Heart left ventricle (tissue), 16 donors: ENCODE data around the gene TNIK. TPM values are rescaled to one million over a fixed set of nuclear protein-coding genes. Genes with fewer than 3 reads are reported as not detected.

ENCODE experiments used
- ATAC-seq, 4 donors: fragments of 200-7000 bp; cut with Tn5 transposase; one replicate each; pipeline ENCODE4 v1.9.1; 2020 to 2022; ENCODE audit warnings: moderate library complexity in 4 of 4, mild to moderate bottlenecking in 3 of 4, moderate number of reproducible peaks in 1 of 4
- DNase-seq, 5 donors: peaks; one replicate each; pipeline ENCODE4 v3.0.0-alpha.2; 2020
- H3K27ac ChIP-seq, 12 donors: fragments of 200-600 bp; sonication (generic) in 4 of 12; one replicate each; pipeline versions ENCODE4 v1.5.0 to v1.8.0; 2016 to 2022; ENCODE audit warnings: mild to moderate bottlenecking in 2 of 12
- H3K27me3 ChIP-seq, 9 donors: fragments of 200-600 bp; sonication (generic) in 2 of 9; one replicate each; pipeline versions ENCODE4 v1.5.1 to v1.8.0; 2016 to 2022; ENCODE audit warnings: mild to moderate bottlenecking in 3 of 9
- H3K36me3 ChIP-seq, 9 donors: fragments of 200-600 bp; sonication (generic) in 2 of 9; one replicate each; pipeline versions ENCODE4 v1.5.0 to v1.8.0; 2018 to 2022; ENCODE audit warnings: mild to moderate bottlenecking in 2 of 9
- H3K4me1 ChIP-seq, 12 donors: fragments of 200-600 bp; sonication (generic) in 4 of 12; one replicate each; pipeline versions ENCODE4 v1.5.0 to v1.8.0; 2016 to 2022; ENCODE audit warnings: mild to moderate bottlenecking in 3 of 12
- H3K4me3 ChIP-seq, 12 donors: fragments of 200-600 bp; sonication (generic) in 4 of 12; one replicate each; pipeline versions ENCODE4 v1.5.0 to v1.8.0; 2017 to 2022; ENCODE audit warnings: mild to moderate bottlenecking in 9 of 12, moderate library complexity in 4 of 12
- H3K9me3 ChIP-seq, 12 donors: fragments of 200-600 bp; sonication (generic) in 4 of 12; one replicate each; pipeline versions ENCODE4 v1.5.0 to v1.8.0; 2016 to 2022; ENCODE audit warnings: mild to moderate bottlenecking in 1 of 12
- POLR2A ChIP-seq, 2 donors: fragments of 450-650 bp; IDR thresholded peaks; one replicate each; pipeline ENCODE4 v1.6.1; 2017; ENCODE audit warnings: antibody characterized with exemption in 2 of 2, mild to moderate bottlenecking in 2 of 2, moderate library complexity in 2 of 2
- WGBS, 4 donors: extraction: QIAGEN DNeasy Blood & Tissue Kit in 2 of 4; methylation state at CpG; one replicate each; pipeline versions ENCODE4 v1.1.5 to v1.1.7; 2013 to 2018; 5-methylcytosine and 5-hydroxymethylcytosine counted together
- intact Hi-C, 10 donors: fragments of 100-400 bp; cut with DNase I; formaldehyde crosslinking; loops; one replicate each; pipeline versions ENCODE4 v1.11.1 to v1.14.2; 2022
- polyA plus RNA-seq, 2 donors: library from polyadenylated mRNA; stranded (reverse); fragments of 200-250 nt; gene quantifications; one replicate each; pipeline ENCODE4 v1.2.3, GENCODE V29; 2013
- total RNA-seq, 9 donors: library from RNA; depleted of rRNA in 2 of 9; stranded (reverse); fragments of >200 nt in 2 of 9; fragmentation: NEBNext Ultra II Directional in 3 of 9; extraction: Animal tissue kit (Norgen Biotek cat#: 25700) in 3 of 9; gene quantifications; one replicate each; pipeline versions ENCODE4 v1.1.0 to v1.2.4, GENCODE V29; 2016 to 2023
- TF ChIP-seq, protein P1 (sequence below), 12 donors: fragments of 200-600 bp; sonication (generic) in 4 of 12; IDR thresholded peaks; one replicate each; pipeline versions ENCODE4 v1.5.0 to v1.8.0; 2018 to 2022; ENCODE audit warnings: antibody characterized with exemption in 12 of 12, mild to moderate bottlenecking in 5 of 12
- donor health status: ischemic (EF 13 %, LVEDD 7.1; RV severe dilation, severe dysfunction).
- donor health status: healthy with polysubstance abuse.
- donor health status: DM: no; HTN: yes; CAD: no.
- donor health status: DM: no; HTN: no; CAD: no.
- donor health status: ischemic (EF 25% LVEDD 6.9; RV normal size, moderate dysfunction).
- donor health status: ischemic (EF 25% LVEDD 5.7; RV mildly dilated, moderate dysfunction).
- donor health status: healthy.
- donor health status: DM: yes; HTN: yes; CAD: no.
- donor health status: ischemic (EF 35%, LVEDD 5.7; RV mildly dilated, moderate dysfunction).
- donor health status: nonischemic (EF 11% LVEDD 7.7; RV severe dilation, severe dysfunction).
- donor health status: DM: yes; HTN: yes; CAD: no.
- donor health status: PGD.
- donor health status: ischemic (EF 29% LVEDD 5.4; RV normal size, mild dysfunction).
- donor health status: nonischemic (EF 23%, LVEDD 6.1; RV moderate dilation, normal function).

TNIK gene
- total and polyA plus RNA-seq, 11 donors, result 12.3 to 51.6 (median 32.4) TPM

DNA sequence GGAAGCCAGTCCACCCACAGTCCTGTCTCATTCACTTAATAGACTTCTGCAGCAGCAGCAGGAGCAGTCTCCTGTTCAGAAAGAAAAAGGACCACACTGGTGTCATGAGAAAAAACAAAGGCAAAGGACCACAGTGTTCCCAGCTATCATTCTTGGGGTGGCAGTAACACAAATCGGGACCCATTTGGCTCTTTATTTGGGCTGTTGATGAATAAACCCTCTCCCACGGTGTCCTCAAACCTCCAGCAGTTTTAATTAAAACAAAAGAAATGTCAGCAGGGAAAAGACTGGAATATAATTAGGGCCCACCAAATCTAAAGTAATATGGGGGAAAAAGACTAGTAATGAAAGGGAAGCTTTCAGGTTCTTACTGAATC, 223.2 kb downstream of the TNIK start:
- Histone ChIP-seq H3K4me3 (no peak overlapping the region), H3K27ac (no peak overlapping the region), H3K27me3 (no peaks in the 10 kb centered on the region), H3K36me3 (no peaks in the 10 kb centered on the region), H3K4me1 (peaks cover 0 to 25% (median 9%) of the 10 kb centered on the region in 12 donors), H3K9me3 (peaks cover 0 to 3% (median 0%) of the 10 kb centered on the region in 12 donors)
- DNase-seq, result no peak
- ATAC-seq, result no peak
- 85 to 91% (median 88%) methylated on average over 2 of the region's 2 CpGs for WGBS, 4 donors
- TF ChIP-seq, protein P1, sequence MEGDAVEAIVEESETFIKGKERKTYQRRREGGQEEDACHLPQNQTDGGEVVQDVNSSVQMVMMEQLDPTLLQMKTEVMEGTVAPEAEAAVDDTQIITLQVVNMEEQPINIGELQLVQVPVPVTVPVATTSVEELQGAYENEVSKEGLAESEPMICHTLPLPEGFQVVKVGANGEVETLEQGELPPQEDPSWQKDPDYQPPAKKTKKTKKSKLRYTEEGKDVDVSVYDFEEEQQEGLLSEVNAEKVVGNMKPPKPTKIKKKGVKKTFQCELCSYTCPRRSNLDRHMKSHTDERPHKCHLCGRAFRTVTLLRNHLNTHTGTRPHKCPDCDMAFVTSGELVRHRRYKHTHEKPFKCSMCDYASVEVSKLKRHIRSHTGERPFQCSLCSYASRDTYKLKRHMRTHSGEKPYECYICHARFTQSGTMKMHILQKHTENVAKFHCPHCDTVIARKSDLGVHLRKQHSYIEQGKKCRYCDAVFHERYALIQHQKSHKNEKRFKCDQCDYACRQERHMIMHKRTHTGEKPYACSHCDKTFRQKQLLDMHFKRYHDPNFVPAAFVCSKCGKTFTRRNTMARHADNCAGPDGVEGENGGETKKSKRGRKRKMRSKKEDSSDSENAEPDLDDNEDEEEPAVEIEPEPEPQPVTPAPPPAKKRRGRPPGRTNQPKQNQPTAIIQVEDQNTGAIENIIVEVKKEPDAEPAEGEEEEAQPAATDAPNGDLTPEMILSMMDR (IDR thresholded peaks at IDR 0.05), result no peak
- no peak for TF ChIP-seq POLR2A (IDR thresholded peaks at IDR 0.05)
- intact Hi-C loops, result no loop called here

DNA sequence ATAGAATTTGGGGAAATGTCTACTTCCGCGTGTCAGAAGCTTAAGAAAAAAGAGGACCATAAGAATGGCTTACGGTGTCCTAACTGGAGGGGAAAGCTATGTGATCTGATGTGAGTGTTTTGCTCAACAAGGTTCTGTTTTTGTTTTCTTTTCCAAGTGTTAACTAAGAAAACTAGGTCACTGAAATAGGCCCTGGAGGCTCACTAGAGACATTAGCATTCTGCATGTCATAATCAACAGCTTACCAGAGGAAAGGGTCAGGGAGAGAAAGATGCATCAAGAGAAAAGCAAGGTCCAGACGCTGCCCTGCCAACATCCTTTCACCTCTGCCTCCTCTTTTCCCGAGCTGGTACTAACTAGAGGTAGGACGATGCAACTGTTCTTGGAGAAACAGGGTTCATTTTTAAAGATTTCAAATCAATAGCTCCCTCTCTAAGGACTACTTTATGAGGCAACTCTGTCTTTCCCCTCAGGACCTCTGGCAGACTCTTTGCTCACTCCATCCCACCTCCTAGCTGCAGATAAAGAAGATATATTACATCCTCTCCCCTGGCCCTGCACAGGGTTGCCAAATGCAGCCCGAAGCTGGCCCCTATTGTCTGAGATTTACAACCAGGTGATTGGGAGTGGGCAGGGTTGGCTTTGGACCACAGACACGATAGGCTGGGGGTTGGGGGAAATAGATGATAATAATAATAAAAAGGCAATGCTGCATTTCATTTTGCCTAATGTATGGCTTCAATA, 223.8 kb downstream of the TNIK start:
- H3K27ac ChIP-seq, result no peak overlapping the region
- ATAC-seq, result peak in 1 of 4 donors; percentile 25
- intact Hi-C loops, result no loop called here

DNA sequence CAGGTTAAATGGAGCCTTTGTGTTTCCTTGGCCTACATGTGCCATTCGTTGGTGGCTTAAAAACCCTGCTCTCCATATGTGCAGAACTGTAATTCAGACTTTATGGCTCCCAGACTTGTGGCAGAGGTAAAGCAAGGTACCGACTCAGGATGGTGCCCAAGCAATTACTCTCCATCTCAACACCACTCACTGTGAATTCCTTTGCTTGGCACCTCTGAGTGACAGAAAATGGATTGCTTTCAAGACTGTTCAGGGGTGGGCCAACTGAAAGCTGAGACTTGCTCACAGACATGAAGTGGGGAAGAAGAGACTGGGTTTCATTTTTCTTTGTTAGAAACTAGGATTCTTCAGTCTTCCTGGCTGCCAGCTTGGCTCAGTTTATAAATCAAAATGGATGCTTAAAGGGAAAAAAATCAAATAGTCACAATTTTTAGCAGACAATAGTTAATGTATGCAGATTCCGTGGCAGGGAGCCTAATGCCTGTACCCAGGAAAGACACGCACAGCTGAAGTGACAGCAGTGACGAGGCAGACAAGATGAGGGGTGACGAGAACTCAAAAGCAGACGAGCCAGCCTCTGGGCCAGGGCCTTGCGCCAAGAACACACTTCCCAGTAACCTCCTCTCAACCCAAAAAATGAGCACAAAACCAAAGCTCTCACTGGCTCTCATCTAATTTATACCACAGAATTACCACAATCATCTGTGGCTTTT, 225.8 kb downstream of the TNIK start:
- DNase-seq, result peak in 2 of 5 donors; percentile 35 to 58
- Histone ChIP-seq H3K36me3 (no peaks in the 10 kb centered on the region), H3K4me1 (peaks cover 0 to 35% (median 17%) of the 10 kb centered on the region in 12 donors), H3K4me3 (no peak overlapping the region), H3K27ac (peak overlapping the region in 1 of 12 donors; percentile 13), H3K27me3 (no peaks in the 10 kb centered on the region), H3K9me3 (no peaks in the 10 kb centered on the region)
- TF ChIP-seq POLR2A (IDR thresholded peaks at IDR 0.05), result no peak
- TF ChIP-seq, protein P1 (IDR thresholded peaks at IDR 0.05), result no peak
- WGBS, 4 donors, result 57 to 68% (median 64%) methylated on average over 8 of the region's 8 CpGs
- peak; percentile 41 to 68 (median 56) for ATAC-seq
- intact Hi-C loops, result no loop called here

More for the DNA sequence above, 223.8 kb downstream of the TNIK start:
- peaks cover 0 to under 1% (median 0%) of the 10 kb centered on the region in 12 donors for H3K9me3 ChIP-seq
- no peak overlapping the region for H3K4me3 ChIP-seq
- peaks cover 0 to 26% (median 10%) of the 10 kb centered on the region in 12 donors for H3K4me1 ChIP-seq
- TF ChIP-seq, protein P1 (IDR thresholded peaks at IDR 0.05), result no peak
- TF ChIP-seq POLR2A (IDR thresholded peaks at IDR 0.05), result no peak
- no peaks in the 10 kb centered on the region for H3K27me3 ChIP-seq
- no peaks in the 10 kb centered on the region for H3K36me3 ChIP-seq
- 66 to 72% (median 69%) methylated on average over 8 of the region's 8 CpGs for WGBS, 4 donors
- DNase-seq, result no peak

DNA sequence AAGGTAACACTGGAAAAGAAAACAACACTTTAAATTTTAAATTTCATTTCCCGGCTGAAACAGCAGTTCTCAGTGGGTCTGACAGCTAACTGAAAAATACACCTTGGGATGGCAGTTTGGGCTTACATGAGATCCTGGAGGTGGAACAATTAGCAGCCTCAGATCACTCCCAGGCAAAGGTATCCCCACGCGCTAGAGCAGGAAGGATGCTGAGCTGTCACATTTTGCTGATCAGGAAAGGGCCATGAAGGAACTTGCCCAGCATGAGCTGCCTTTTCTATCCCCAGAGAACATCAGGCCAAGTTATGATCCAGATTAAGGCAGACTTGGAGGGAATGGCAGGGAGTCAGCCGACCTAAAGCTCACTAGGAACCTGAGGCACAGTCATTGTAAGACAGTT, 228.8 kb downstream of the TNIK start:
- no peak overlapping the region for H3K4me3 ChIP-seq
- no peak for DNase-seq
- H3K4me1 ChIP-seq, result peaks cover 0 to 35% (median 16%) of the 10 kb centered on the region in 12 donors
- H3K9me3 ChIP-seq, result peaks cover 0 to 2% (median 0%) of the 10 kb centered on the region in 12 donors
- no peaks in the 10 kb centered on the region for H3K27me3 ChIP-seq
- no peak for ATAC-seq
- WGBS, 4 donors, result 66 to 80% (median 72%) methylated on average over 4 of the region's 4 CpGs
- intact Hi-C loops, result no loop called here
- TF ChIP-seq, protein P1 (IDR thresholded peaks at IDR 0.05), result no peak
- TF ChIP-seq POLR2A (IDR thresholded peaks at IDR 0.05), result no peak
- no peak overlapping the region for H3K27ac ChIP-seq
- H3K36me3 ChIP-seq, result peaks cover 0 to 5% (median 0%) of the 10 kb centered on the region in 9 donors
